Renal cortical epithelial cell (primary cell): ENCODE data around the gene ZC3H13. TPM values are rescaled to one million over a fixed set of nuclear protein-coding genes. Genes with fewer than 3 reads are reported as not detected.
A peak's percentile ranks its signal among the peaks of the same experiment; 100 is the strongest.
"Not testable (repeated sequence)": the region's sequence is repeated elsewhere in the genome, so short reads cannot be mapped to it uniquely, and the experiment has no call there.

Experiments
- DNase-seq: peaks from one replicate; pipeline ENCODE4 v3.0.0-alpha.2; 2011; ENCODE audit warnings: low read depth
- total RNA-seq: library from RNA; depleted of rRNA; stranded (reverse); fragments of >200 nt; gene quantifications from 2 replicates; pipeline ENCODE4 v1.2.3, GENCODE V29; 2014

The ZC3H13 gene
- total RNA-seq, 1 donor from 2014 or later: 33.6 TPM

GRCh38 chr13:46006688-46007452, 45.7 kb downstream of the ZC3H13 start:
- no peak for DNase-seq

DNA sequence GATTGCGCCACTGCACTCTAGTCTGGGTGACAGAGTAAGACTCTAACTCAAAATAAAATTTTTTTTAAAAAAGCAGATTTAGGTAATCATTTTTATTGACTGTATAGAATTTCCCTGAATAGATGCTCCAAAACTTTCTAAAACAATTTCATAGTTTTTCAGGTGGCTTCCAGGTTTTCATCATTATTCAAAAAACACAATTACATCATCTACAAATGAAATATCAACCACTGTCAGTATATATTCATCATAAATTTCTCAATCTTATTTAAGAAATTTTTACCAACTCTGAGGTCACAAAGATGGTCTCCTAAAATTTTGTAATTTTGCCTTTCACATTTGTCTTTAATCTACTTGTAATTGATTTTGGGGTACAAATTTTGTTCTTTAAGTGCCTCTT, 48.1 kb downstream of the ZC3H13 start:
- no peak for DNase-seq

DNA sequence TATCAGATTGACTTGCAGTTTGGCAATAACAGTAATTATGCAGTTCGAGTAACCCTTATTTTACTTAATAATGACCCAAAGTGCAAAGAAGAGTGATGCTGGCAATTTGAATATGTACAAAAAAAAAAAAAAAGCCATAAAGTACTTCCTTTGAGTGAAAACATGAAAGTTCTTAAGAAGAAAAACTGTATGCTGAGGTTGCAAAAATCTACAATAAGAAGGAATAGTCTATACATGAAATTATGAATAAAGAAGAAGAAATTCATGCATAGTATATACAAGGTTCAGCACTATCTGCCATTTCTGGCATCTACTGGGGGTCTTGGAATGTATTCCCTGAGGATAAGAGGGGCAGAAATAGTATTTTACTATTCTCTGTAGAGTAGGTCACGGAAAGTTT, 55.9 kb downstream of the ZC3H13 start:
- DNase-seq: no peak

DNA sequence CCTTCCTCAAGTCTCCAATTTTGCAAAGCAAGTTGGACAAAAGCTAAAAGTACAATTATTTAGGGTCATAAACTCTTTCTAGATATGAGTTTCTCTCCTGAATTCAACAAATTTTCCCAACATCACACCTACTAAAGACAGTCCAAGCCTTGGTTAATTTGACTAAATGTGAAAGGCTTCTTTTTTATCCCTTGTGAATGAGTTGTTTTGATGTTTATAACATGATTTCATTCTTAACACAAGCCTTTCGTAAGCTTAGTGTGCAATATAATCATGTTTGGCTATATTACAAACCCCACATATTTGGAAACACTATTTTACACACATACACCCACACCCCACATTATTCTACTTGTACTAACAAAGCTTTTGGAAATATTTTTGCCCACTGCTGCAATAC, 57.3 kb downstream of the ZC3H13 start:
- no peak for DNase-seq

DNA sequence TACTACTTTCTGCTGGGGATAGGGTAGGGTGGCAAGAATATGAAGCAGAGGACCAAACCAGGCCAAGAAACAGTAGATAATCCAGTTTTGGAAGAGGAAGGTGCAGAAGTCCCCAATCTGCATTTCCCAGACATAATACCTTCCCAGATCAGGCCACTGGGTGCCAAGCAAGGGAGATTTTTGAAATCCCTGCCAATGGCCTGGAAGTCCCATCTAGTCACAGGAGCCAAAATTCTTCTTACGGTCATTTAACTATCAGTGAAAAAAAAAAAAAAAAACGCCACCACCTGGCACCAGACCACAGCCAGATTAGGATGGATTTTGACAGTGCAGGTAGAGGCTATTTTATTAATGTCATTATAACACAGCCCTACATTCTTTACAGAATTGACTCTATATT, 57.8 kb downstream of the ZC3H13 start:
- no peak for DNase-seq

GRCh38 chr13:45989607-45990006, 62.9 kb downstream of the ZC3H13 start:
- DNase-seq: peak; percentile 58

DNA sequence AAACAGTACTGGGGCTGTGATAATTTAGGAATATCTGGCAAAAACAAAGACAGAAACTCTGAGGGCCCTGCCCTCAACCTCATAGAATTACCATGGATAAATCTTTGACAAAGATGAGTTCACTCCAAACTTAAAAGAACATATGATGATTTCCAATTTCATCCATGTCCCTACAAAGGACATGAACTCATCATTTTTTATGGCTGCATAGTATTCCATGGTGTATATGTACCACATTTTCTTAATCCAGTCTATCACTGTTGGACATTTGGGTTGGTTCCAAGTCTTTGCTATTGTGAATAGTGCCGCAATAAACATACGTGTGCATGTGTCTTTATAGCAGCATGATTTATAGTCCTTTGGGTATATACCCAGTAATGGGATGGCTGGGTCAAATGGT, 71.4 kb downstream of the ZC3H13 start:
- not testable (repeated sequence) for DNase-seq

GRCh38 chr13:45975337-45975736, 77.2 kb downstream of the ZC3H13 start:
- DNase-seq: no peak

- DNase-seq: no peak
These were observed 78.0 kb downstream of the ZC3H13 start for GRCh38 chr13:45974500-45974899.

DNA sequence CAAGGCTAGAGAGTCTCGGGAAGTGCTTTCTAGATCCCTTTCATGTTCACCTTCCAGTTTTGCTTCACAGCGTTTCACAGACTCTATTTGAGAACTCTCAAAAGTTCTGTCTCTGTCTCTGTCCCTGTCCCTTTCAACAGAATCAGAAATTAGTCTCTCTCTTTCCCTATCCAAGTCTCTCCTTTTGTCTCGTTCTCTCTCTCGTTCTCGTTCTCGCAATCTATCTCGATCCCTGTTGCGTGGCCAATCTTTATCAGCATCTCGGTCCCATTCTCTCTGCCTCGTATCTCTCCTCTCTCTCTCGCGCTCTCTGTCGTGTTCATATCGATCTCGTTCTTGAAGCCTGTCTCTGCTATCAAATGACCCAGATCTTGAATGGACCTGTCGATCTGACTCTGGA, 85.0 kb downstream of the ZC3H13 start:
- DNase-seq: no peak

GRCh38 chr13:45966715-45967114, 85.8 kb downstream of the ZC3H13 start:
- DNase-seq: no peak

- DNase-seq: no peak
These were observed 91.1 kb downstream of the ZC3H13 start for GRCh38 chr13:45961468-45961867.

DNA sequence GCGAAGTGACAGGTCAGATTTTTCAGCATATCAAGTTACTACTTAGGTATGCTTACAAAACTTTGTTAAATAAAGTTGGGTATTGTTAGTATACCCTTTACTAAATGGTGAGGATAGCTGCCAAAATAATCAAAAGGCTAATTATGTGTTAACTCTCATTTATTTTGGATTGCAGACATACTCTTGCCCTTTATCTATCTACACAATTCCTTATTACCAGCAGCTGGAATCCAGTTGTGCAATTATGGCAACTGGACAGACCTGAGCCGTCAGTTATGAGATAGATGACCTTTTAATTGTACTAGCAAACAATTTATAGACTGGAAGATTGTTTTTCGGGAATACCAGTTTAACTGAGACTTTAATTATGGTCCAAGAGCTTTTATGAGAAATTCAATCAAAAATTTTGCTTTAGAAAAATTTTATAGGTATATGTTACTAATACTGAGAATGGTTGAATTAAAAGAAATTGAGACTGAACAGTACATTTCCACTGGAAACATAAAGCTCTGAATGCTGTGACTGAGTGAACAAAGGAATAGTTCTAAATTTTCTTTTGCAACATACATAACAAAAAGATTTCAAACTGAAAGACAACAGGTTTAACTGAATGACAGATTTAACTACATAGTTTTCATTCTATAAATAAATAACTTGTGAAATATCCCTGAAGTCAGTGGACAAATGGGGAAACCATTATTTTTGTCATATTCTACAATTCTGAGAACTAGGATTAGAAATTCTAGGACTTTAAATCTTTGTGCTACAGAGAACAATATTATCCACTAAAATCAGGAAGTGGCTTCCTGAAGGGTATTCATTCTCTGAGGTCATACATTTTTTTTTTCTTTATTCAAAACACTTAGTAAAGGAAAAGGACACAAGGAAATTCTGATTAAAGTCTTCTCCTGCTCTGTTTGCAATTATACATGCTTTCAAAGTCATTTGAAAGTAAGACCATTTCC, 97.4 kb downstream of the ZC3H13 start:
- no peak for DNase-seq

DNA sequence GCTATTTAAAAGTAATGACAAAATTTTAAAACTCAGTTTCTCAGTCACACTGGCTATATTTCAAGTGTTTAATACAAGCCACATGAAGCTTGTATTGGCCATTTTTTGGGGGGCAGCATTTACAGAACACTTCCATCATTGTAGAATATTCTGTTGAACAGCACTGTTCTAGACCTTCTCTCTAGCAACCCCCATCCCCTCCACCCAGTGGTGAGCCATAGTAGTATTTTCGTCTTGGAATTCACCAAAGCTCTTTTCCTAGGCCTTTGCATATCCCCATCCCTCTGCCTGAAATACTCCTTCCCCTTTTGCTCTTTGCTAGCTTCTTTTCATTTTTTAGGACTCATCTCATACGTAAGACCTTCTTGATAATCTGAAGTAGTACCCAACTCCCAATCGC, 99.5 kb downstream of the ZC3H13 start:
- no peak for DNase-seq

GRCh38 chr13:45951724-45952123, 100.8 kb downstream of the ZC3H13 start:
- no peak for DNase-seq

- peak; percentile 5 for DNase-seq
These were observed 101.4 kb downstream of the ZC3H13 start for GRCh38 chr13:45951166-45951565.

DNA sequence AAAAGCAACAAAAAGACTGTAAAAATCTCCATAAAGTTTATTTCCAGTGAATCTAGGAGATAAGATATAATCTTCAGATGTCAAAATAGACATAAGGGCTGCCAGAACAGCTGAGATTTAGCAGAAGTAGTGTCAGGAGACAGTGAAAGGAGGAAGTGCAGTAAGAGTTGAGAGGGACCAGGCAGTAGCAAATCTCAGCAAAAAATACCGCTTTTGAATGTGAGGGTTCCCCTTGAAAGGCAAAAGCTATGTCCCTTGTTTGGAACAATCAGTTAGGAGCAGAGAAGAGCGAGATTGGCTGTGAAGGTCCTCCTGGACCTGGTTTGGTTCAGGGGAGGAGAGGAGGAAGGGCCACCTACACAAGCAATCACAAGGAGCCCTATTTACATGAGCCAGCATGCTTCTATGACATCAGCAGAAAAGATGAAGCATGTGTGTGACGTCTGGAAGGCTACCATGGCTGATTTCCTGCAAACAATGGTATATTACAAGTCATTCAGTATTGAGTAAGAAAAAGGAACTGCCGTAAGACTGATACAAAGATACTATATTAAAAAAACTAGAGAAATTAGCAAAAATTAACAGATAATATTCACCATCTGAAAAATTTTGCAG, 102.1 kb downstream of the ZC3H13 start:
- DNase-seq: peak; percentile 22

- peak; percentile 30 for DNase-seq
These were observed 103.4 kb downstream of the ZC3H13 start for GRCh38 chr13:45949161-45949560.

GRCh38 chr13:45943965-45944364, 108.6 kb downstream of the ZC3H13 start:
- no peak for DNase-seq

GRCh38 chr13:45943120-45943519, 109.4 kb downstream of the ZC3H13 start:
- DNase-seq: no peak

GRCh38 chr13:45941261-45941660, 111.3 kb downstream of the ZC3H13 start:
- DNase-seq: no peak

GRCh38 chr13:45940061-45940460, 112.5 kb downstream of the ZC3H13 start:
- no peak for DNase-seq
